Fibroblast of pulmonary artery (primary cell): ENCODE measurements around the gene PIAS2.

Experiments
- DNase-seq: peaks from one replicate; pipeline ENCODE4 v3.0.0-alpha.2; 2010; ENCODE audit warnings: low read depth
- H3K4me3 ChIP-seq: replicated peaks from 2 replicates; pipeline ENCODE4 v1.5.1; 2011; ENCODE audit warnings: low read depth, mild to moderate bottlenecking, control low read depth, low read length, moderate library complexity
- TF ChIP-seq, protein P1 (sequence below): IDR thresholded peaks from 2 replicates; pipeline ENCODE4 v1.5.1; 2011; ENCODE audit warnings: mild to moderate bottlenecking, control low read depth, low read length, inconsistent platforms; ENCODE audit errors: missing control alignments

The PIAS2 gene

DNA sequence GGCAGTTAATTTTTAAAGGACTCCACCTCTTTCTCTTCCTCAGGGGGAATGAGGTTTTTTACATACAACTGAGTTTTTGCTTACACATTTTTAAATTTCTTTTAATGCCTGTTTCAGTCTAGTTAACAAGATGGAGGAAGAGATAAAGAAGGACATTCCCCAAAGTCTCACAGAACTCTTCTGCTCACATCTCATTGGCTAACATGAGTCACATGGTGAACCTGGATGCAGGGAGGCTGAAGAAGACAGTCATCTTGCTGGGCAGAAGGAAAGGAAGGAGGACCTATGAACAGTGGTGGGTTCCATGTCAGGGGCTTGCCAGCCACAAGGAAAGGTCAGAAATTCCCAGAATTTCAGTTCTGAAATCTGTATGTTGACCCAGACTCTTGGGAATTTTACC lies 150.1 kb downstream of the PIAS2 start:
- H3K4me3 ChIP-seq = no peak overlapping the region
- DNase-seq = no peak
- TF ChIP-seq, protein P1, sequence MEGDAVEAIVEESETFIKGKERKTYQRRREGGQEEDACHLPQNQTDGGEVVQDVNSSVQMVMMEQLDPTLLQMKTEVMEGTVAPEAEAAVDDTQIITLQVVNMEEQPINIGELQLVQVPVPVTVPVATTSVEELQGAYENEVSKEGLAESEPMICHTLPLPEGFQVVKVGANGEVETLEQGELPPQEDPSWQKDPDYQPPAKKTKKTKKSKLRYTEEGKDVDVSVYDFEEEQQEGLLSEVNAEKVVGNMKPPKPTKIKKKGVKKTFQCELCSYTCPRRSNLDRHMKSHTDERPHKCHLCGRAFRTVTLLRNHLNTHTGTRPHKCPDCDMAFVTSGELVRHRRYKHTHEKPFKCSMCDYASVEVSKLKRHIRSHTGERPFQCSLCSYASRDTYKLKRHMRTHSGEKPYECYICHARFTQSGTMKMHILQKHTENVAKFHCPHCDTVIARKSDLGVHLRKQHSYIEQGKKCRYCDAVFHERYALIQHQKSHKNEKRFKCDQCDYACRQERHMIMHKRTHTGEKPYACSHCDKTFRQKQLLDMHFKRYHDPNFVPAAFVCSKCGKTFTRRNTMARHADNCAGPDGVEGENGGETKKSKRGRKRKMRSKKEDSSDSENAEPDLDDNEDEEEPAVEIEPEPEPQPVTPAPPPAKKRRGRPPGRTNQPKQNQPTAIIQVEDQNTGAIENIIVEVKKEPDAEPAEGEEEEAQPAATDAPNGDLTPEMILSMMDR = no peak

DNA sequence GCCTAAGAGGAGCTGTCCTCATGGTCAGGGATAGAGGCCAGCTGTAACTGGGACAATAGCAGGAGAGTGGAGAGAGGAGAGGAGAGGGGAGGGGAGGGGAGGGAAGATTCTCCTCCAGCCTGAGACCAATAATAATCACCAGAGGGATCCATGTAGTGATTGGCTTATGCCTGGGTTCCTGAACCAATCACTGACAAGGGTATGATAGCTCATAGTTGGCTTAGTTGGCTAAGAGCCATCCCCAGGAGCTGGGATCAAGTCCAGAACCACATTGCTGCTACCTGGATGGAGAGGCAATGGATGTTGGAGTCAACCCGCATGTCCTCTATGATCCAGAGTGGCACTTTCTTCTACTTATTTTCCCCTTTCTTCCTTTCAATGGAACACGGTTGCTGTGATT lies 152.7 kb downstream of the PIAS2 start:
- H3K4me3 ChIP-seq = no peak overlapping the region
- no peak for DNase-seq
- TF ChIP-seq, protein P1 = no peak

DNA sequence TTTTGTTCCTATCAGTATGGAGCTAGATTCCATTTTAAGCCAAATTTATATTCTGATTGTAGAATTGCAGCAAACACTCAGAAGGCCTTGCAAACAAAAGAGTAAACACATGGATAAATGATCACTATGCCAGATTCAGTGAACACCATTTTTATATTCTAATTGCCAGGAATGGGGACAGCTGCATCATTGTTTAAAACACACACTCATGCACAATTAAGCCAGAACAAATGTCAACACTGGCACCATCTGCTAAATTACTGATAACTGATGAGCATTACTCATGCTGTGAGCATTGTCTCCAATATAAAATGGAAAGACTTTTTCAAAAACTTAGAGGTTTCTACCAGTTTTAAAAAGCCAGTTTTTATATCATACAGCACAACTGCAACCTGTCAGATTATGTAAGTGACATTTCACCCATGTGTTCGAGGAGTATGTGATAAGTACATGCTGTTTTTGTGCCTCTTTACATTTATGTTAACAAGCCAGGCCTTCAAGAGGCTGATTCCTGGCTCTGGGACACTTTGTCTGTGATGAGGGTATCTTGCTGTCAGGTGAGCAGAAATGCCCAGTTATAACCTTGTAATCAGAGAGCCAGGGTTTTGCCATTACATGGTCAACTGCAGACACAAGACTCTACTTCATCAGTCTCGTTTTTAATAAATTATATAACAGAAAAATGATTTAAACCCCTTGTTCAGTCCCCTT lies 156.1 kb downstream of the PIAS2 start:
- no peak overlapping the region for H3K4me3 ChIP-seq
- DNase-seq = no peak
- TF ChIP-seq, protein P1 = no peak

DNA sequence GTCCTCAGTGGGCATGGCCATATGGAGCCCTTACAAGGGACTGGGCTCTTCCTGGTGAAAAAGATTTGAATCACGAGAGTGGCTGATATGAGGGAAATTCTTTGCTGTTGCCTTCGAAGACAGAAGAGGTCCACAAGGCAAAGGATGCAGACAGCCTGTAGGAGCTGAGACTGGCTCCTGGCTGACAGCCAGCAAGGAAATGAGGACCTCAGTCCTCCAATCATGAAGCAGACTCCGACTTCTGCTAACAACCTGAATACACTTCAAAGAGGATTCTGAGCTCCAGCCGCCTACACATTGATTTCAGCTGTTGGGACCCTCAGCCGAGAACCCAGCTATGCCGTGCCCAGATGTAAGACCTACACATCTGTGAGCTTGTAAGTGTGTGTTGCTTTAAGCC lies 157.4 kb downstream of the PIAS2 start:
- no peak overlapping the region for H3K4me3 ChIP-seq
- no peak for DNase-seq
- TF ChIP-seq, protein P1 = no peak

DNA sequence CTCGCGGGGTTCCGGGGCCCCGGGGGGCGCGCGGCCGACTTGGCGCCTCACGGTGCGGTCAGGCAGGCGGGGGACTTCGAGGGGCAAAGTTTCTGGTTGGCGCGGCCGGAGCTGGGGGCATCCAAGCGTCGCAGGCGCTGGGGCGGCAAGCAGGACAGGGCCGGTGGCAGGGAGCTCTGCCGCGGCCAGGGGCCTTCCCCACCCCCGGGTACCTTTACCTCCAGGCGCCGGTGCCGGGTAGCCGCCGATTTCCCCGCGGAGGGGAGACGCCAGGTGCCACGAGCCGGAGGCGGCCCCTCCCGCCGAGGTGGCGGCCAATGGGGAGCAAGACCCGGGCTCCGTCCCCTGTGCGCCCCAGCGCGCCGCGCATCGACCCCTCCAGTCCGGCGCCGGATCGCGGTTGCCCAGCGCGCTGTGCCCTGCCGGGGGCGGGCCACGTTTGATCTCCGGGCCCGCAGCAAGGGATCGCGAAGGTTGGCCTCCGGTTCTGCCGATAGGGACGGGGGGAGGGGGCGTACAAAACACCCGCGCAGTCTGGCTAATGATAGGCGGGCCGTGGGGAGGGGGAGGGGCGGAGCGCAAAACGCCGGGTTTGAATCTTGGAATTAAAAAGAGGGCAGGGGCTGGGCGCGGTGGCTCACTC lies 160.6 kb downstream of the PIAS2 start, which contains the start of gene ST8SIA5:
Gene ST8SIA5 (minus strand): TSS at position 495 of the 643 bp plus-strand sequence. CDS start 545 bp downstream, outside the sequence.
- TF ChIP-seq, protein P1 = no peak
- peak within 1 kb of the TSS; percentile 19 for H3K4me3 ChIP-seq
- DNase-seq = no peak

DNA sequence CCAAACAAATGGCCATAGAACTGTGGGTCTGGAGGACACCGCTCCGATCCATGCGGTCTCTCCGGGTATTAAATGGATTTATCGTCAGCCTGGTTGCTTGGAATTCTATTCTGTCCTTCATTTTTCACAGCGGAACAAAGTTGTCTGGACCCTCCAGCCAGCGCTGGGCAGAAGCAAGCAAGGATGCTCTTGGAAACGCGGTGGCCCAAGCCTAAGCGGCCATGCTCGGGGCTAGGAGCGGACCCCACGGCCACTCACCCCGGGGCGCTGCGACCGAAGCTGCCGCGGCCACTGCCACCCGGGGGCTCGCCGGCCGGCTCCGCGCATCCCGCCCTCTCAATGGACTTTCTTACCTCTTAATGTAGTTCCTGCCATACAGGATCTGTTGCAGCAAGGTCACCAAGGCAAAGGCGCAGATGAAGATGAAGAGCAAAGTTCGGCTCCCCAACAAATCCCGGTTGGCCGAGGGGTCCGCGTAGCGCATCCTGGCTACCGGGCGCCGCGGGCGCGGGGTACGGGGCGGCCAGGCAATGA lies 161.2 kb downstream of the PIAS2 start:
- H3K4me3 ChIP-seq = no peak overlapping the region
- DNase-seq = no peak
- TF ChIP-seq, protein P1 = no peak
